Fibroblast of lung (primary cell): ENCODE results near the gene ARL4A. TPM values are rescaled to one million over a fixed set of nuclear protein-coding genes. Genes with fewer than 3 reads are reported as not detected.

Source experiments
- DNase-seq, 2 donors: peaks; one replicate each; pipeline versions ENCODE4 v3.0.0 to v3.0.0-alpha.2; 2010; ENCODE audit warnings: low read depth in 2 of 2
- H2AFZ ChIP-seq: 2 replicates; pipeline ENCODE4 v1.5.1; 2012; ENCODE audit warnings: low read length, control low read depth, inconsistent platforms
- H3K27ac ChIP-seq: 2 replicates; pipeline ENCODE4 v1.5.1; 2011; ENCODE audit warnings: low read length, control low read depth; ENCODE audit not compliant: insufficient read depth
- H3K27me3 ChIP-seq: 2 replicates; pipeline ENCODE4 v1.5.1; 2011; ENCODE audit warnings: mild to moderate bottlenecking, low read length; ENCODE audit not compliant: control insufficient read depth, insufficient read depth
- H3K36me3 ChIP-seq: 2 replicates; pipeline ENCODE4 v1.5.1; 2011; ENCODE audit warnings: low read length; ENCODE audit not compliant: control insufficient read depth, insufficient read depth
- H3K4me1 ChIP-seq: 2 replicates; pipeline ENCODE4 v1.5.1; 2011; ENCODE audit warnings: low read length; ENCODE audit not compliant: control insufficient read depth, insufficient read depth; ENCODE audit errors: extremely low read depth
- H3K4me2 ChIP-seq: 2 replicates; pipeline ENCODE4 v1.5.1; 2011; ENCODE audit warnings: low read length, control low read depth; ENCODE audit not compliant: insufficient read depth; ENCODE audit errors: extremely low read depth
- H3K4me3 ChIP-seq, 4 experiments: fragments of 200-600 bp in 1 of 4; sonication (generic) in 1 of 4; replicated peaks in 1 of 4; 2 replicates each; pipeline ENCODE4 v1.5.1; 2011 to 2016; ENCODE audit warnings: low read length in 4 of 4, low read depth in 3 of 4, mild to moderate bottlenecking in 3 of 4, control low read depth in 2 of 4, inconsistent platforms in 1 of 4, mixed read lengths in 1 of 4; ENCODE audit not compliant: insufficient read depth in 1 of 4; ENCODE audit errors: control extremely low read depth in 1 of 4
- H3K79me2 ChIP-seq: 2 replicates; pipeline ENCODE4 v1.5.1; 2012; ENCODE audit warnings: mild to moderate bottlenecking, low read length, inconsistent platforms; ENCODE audit not compliant: control insufficient read depth, insufficient read depth
- H3K9ac ChIP-seq: 2 replicates; pipeline ENCODE4 v1.5.1; 2011; ENCODE audit warnings: mild to moderate bottlenecking, low read length, control low read depth; ENCODE audit not compliant: insufficient read depth
- H3K9me3 ChIP-seq: 2 replicates; pipeline ENCODE4 v1.5.1; 2012; ENCODE audit warnings: low read depth, low read length; ENCODE audit not compliant: control insufficient read depth, insufficient read depth
- H4K20me1 ChIP-seq: 2 replicates; pipeline ENCODE4 v1.5.1; 2011; ENCODE audit warnings: low read length; ENCODE audit not compliant: control insufficient read depth, insufficient read depth; ENCODE audit errors: extremely low read depth
- EZH2 ChIP-seq: IDR thresholded peaks from 2 replicates; pipeline ENCODE4 v1.5.1; 2012; ENCODE audit warnings: low read length, control low read depth, mild to moderate bottlenecking; ENCODE audit errors: missing control alignments
- polyA plus RNA-seq, 2 donors: library from polyadenylated mRNA; depleted of rRNA in 1 of 2; stranded (reverse) in 1 of 2; unstranded in 1 of 2; fragments of >200 nt; gene quantifications; 2 replicates each; pipeline ENCODE4 v1.2.1, GENCODE V29; 2011 to 2012; ENCODE audit warnings: missing spikeins in 1 of 2
- total RNA-seq: library from RNA; depleted of rRNA; stranded (reverse); fragments of >200 nt; gene quantifications from 2 replicates; pipeline ENCODE4 v1.2.1, GENCODE V29; 2014
- TF ChIP-seq, protein P1 (sequence below), 2 donors: IDR thresholded peaks in 1 of 2; conservative IDR thresholded peaks in 1 of 2; 1 replicate in 1 of 2; 2 replicates in 1 of 2; pipeline ENCODE4 v1.5.1; 2011 to 2012; ENCODE audit warnings: low read length in 2 of 2, control low read depth in 1 of 2, inconsistent platforms in 1 of 2, low read depth in 1 of 2, mild to moderate bottlenecking in 1 of 2

The ARL4A gene
- total and polyA plus RNA-seq, 2 donors (not counting 1 experiment from before 2014, with no cell fraction given): 11.4 to 37.0 TPM

- H4K20me1 ChIP-seq: no peaks in the 10 kb centered on the region
- no peaks in the 10 kb centered on the region for H3K36me3 ChIP-seq
- H2AFZ ChIP-seq: no peak overlapping the region
- no peak overlapping the region for H3K4me3 ChIP-seq
- no peaks in the 10 kb centered on the region for H3K27me3 ChIP-seq
- H3K79me2 ChIP-seq: no peaks in the 10 kb centered on the region
- DNase-seq: peak; percentile 68 to 80
- H3K4me1 ChIP-seq: peaks cover 4% of the 10 kb centered on the region
- no peaks in the 10 kb centered on the region for H3K9me3 ChIP-seq
- no peak overlapping the region for H3K27ac ChIP-seq
- TF ChIP-seq, protein P1, sequence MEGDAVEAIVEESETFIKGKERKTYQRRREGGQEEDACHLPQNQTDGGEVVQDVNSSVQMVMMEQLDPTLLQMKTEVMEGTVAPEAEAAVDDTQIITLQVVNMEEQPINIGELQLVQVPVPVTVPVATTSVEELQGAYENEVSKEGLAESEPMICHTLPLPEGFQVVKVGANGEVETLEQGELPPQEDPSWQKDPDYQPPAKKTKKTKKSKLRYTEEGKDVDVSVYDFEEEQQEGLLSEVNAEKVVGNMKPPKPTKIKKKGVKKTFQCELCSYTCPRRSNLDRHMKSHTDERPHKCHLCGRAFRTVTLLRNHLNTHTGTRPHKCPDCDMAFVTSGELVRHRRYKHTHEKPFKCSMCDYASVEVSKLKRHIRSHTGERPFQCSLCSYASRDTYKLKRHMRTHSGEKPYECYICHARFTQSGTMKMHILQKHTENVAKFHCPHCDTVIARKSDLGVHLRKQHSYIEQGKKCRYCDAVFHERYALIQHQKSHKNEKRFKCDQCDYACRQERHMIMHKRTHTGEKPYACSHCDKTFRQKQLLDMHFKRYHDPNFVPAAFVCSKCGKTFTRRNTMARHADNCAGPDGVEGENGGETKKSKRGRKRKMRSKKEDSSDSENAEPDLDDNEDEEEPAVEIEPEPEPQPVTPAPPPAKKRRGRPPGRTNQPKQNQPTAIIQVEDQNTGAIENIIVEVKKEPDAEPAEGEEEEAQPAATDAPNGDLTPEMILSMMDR (conservative IDR thresholded peaks at IDR 0.05 in 1 of 2, IDR thresholded peaks at IDR 0.05 in 1 of 2; ENCODE audit: low read depth in 1 of 2, low read length in 2 of 2): no peak
- no peak for TF ChIP-seq EZH2
- no peak overlapping the region for H3K9ac ChIP-seq
- H3K4me2 ChIP-seq: no peak overlapping the region
Observed at GRCh38 chr7:12709726-12710502, 22.5 kb downstream of the ARL4A start.

- H3K4me3 ChIP-seq: no peak overlapping the region
- no peak overlapping the region for H3K9ac ChIP-seq
- no peak overlapping the region for H3K4me2 ChIP-seq
- no peak overlapping the region for H3K27ac ChIP-seq
- DNase-seq: no peak
- TF ChIP-seq, protein P1 (conservative IDR thresholded peaks at IDR 0.05 in 1 of 2, IDR thresholded peaks at IDR 0.05 in 1 of 2; ENCODE audit: low read depth in 1 of 2, low read length in 2 of 2): no peak
- no peak for TF ChIP-seq EZH2
- H3K4me1 ChIP-seq: peaks cover 6% of the 10 kb centered on the region
- H3K79me2 ChIP-seq: no peaks in the 10 kb centered on the region
- H3K36me3 ChIP-seq: no peaks in the 10 kb centered on the region
- no peak overlapping the region for H2AFZ ChIP-seq
- no peaks in the 10 kb centered on the region for H3K9me3 ChIP-seq
- H4K20me1 ChIP-seq: no peaks in the 10 kb centered on the region
- H3K27me3 ChIP-seq: no peaks in the 10 kb centered on the region
Observed at GRCh38 chr7:12711124-12711523, 23.7 kb downstream of the ARL4A start.

- H2AFZ ChIP-seq: no peak overlapping the region
- H3K4me1 ChIP-seq: peaks cover 2% of the 10 kb centered on the region
- H3K4me3 ChIP-seq: no peak overlapping the region
- no peaks in the 10 kb centered on the region for H4K20me1 ChIP-seq
- no peak for DNase-seq
- no peaks in the 10 kb centered on the region for H3K27me3 ChIP-seq
- H3K79me2 ChIP-seq: no peaks in the 10 kb centered on the region
- H3K9ac ChIP-seq: no peak overlapping the region
- no peaks in the 10 kb centered on the region for H3K36me3 ChIP-seq
- no peak overlapping the region for H3K27ac ChIP-seq
- H3K4me2 ChIP-seq: no peak overlapping the region
- no peak for TF ChIP-seq EZH2
- TF ChIP-seq, protein P1 (conservative IDR thresholded peaks at IDR 0.05 in 1 of 2, IDR thresholded peaks at IDR 0.05 in 1 of 2; ENCODE audit: low read depth in 1 of 2, low read length in 2 of 2): no peak
- no peaks in the 10 kb centered on the region for H3K9me3 ChIP-seq
Observed at GRCh38 chr7:12712236-12712635, 24.8 kb downstream of the ARL4A start.
